NB4 (cell line): ENCODE measurements around the gene ZNF407.

Source experiments
- DNase-seq: peaks from one replicate; pipeline ENCODE4 v3.0.0; 2010; ENCODE audit warnings: low read depth
- H3K4me3 ChIP-seq: one replicate; pipeline ENCODE4 v1.5.1; 2011; ENCODE audit warnings: mild to moderate bottlenecking, low read depth, low read length, moderate library complexity
- CTCF ChIP-seq: IDR thresholded peaks from one replicate; pipeline ENCODE4 v1.5.1; 2012; ENCODE audit warnings: low read depth, low read length
- MAX ChIP-seq: IDR thresholded peaks from 2 replicates; pipeline ENCODE4 v1.6.1; 2011; ENCODE audit warnings: low read depth, low read length
- MYC ChIP-seq: IDR thresholded peaks from 2 replicates; pipeline ENCODE4 v1.6.1; 2011; ENCODE audit warnings: low read depth, low read length
- POLR2A ChIP-seq: IDR thresholded peaks from 2 replicates; pipeline ENCODE4 v1.6.1; 2011; ENCODE audit warnings: mild to moderate bottlenecking; ENCODE audit not compliant: insufficient read length; ENCODE audit errors: extremely low read depth

ZNF407 gene

GRCh38 chr18:74758995-74759394 is 161.3 kb downstream of the ZNF407 start:
- DNase-seq: no peak
- H3K4me3 ChIP-seq: no peak overlapping the region
- TF ChIP-seq POLR2A (no peak), MAX (no peak)

GRCh38 chr18:74760026-74760425 is 162.4 kb downstream of the ZNF407 start:
- no peak for DNase-seq
- H3K4me3 ChIP-seq: no peak overlapping the region
- TF ChIP-seq MYC (no peak), POLR2A (no peak)

GRCh38 chr18:74760436-74760835 is 162.8 kb downstream of the ZNF407 start:
- TF ChIP-seq CTCF (no peak), MYC (no peak), POLR2A (no peak), MAX (no peak)
- no peak for DNase-seq
- no peak overlapping the region for H3K4me3 ChIP-seq

GRCh38 chr18:74766251-74766650 is 168.6 kb downstream of the ZNF407 start:
- no peak for DNase-seq
- H3K4me3 ChIP-seq: no peak overlapping the region
- TF ChIP-seq MYC (no peak), CTCF (no peak), POLR2A (no peak), MAX (no peak)

GRCh38 chr18:74768096-74768495 is 170.4 kb downstream of the ZNF407 start:
- no peak for TF ChIP-seq MYC
- no peak for TF ChIP-seq CTCF
- no peak for TF ChIP-seq POLR2A
- no peak for TF ChIP-seq MAX
- no peak for DNase-seq
- no peak overlapping the region for H3K4me3 ChIP-seq

GRCh38 chr18:74773171-74773624 is 175.5 kb downstream of the ZNF407 start:
- no peak for TF ChIP-seq MAX
- no peak for TF ChIP-seq CTCF
- TF ChIP-seq MYC: no peak
- TF ChIP-seq POLR2A: no peak
- DNase-seq: no peak
- no peak overlapping the region for H3K4me3 ChIP-seq

GRCh38 chr18:74774486-74774885 is 176.8 kb downstream of the ZNF407 start:
- no peak for DNase-seq
- TF ChIP-seq MYC: no peak
- TF ChIP-seq POLR2A: no peak
- TF ChIP-seq MAX: no peak
- no peak for TF ChIP-seq CTCF
- H3K4me3 ChIP-seq: no peak overlapping the region
